Measurements from ENCODE around the gene ARFGEF3. TPM values are rescaled to one million over a fixed set of nuclear protein-coding genes. Genes with fewer than 3 reads are reported as not detected.

The ARFGEF3 gene
- total RNA-seq, 1 experiment from 2014 or later = 0.24 TPM

DNA sequence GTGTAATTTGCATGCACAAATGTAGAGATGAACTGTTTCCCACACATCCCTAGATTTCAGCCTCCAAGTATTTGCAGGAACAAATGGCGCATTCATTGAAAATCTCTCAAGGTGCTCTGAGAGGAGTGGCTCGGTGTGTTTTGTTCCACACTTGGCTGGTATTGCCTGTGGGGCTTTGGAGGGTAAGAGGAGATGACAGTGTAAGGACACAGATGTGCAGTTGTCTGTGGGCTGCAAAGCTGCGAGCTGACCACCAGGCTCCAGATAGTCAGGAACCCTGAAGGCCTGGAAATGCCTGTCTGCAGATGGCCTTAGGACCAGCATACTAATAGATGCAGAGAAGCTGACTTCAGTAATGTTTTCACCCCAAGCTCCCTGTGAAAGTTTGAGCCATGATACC, 114.2 kb downstream of the ARFGEF3 start:
- peak; percentile 6 for DNase-seq (ENCODE audit: low read depth)

DNA sequence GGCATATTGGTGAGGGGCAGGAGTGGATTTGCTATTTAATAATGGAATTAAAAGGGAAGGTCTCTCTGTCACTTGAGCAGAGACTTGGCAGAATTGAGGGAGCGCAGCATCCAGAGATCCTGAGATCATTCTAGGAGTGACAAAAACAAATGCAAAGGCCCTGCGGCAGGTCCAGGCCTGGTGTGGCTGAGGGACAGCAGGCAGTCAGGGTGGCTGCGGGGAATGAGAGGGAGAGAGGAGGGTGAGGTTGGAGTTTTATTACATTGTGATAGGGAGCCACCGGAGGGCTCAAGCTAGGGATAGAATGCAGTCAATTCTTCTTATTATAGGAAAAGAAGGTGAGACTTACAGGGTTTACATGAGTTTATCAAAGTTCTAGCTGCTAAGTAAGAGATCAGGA, 116.1 kb downstream of the ARFGEF3 start:
- DNase-seq (ENCODE audit: low read depth) = no peak

DNA sequence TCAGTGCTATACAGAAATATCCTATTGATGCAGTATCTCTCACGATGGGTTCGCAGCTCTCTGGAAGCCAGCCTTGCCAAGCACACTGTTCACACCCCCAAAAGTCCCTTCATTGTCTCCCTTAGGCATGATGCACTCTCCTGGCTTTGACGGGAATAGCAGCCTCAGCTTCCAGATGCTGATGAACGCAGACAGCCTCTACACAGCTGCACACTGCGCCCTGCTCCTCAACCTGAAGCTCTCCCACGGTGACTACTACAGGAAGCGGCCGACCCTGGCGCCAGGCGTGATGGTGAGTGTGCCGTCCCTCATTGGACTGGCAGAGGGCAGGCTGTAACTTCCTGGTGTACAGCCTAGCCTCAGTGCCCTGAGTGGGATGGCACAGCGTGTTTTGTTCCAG, 116.6 kb downstream of the ARFGEF3 start:
- peak; percentile 39 for DNase-seq (ENCODE audit: low read depth)

DNA sequence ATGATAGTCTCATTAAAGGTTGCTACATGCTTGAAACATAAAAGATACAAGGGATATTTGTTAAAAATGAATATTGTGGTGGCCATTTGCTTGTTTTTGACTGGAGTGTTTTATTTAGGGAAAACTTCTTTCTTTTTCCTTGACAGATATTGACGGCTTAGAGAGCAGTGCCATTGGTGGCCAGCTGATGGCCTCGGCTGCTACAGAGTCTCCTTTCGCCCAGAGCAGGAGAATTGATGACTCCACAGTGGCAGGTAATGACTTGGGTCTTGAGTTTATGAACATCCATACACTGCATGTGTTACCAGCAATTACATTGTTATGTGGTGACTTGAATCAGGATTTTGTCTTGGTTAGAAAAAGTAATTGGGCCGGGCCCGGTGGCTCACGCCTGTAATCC, 124.1 kb downstream of the ARFGEF3 start:
- DNase-seq (ENCODE audit: low read depth) = no peak

DNA sequence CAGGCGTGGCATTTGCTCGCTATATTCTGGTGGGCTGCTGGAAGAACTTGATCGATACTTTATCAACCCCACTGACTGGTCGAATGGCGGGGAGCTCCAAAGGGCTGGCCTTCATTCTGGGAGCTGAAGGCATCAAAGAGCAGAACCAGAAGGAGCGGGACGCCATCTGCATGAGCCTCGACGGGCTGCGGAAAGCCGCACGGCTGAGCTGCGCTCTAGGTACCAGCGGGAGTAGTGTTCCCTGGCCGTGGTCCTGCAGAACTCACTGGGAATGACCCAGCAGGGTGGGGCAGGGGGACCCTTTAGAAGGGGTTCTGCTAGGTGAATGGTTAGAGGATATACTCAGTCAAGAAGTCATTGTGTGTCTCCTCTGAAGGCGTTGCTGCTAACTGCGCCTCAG, 125.0 kb downstream of the ARFGEF3 start:
- no peak for DNase-seq (ENCODE audit: low read depth)

DNA sequence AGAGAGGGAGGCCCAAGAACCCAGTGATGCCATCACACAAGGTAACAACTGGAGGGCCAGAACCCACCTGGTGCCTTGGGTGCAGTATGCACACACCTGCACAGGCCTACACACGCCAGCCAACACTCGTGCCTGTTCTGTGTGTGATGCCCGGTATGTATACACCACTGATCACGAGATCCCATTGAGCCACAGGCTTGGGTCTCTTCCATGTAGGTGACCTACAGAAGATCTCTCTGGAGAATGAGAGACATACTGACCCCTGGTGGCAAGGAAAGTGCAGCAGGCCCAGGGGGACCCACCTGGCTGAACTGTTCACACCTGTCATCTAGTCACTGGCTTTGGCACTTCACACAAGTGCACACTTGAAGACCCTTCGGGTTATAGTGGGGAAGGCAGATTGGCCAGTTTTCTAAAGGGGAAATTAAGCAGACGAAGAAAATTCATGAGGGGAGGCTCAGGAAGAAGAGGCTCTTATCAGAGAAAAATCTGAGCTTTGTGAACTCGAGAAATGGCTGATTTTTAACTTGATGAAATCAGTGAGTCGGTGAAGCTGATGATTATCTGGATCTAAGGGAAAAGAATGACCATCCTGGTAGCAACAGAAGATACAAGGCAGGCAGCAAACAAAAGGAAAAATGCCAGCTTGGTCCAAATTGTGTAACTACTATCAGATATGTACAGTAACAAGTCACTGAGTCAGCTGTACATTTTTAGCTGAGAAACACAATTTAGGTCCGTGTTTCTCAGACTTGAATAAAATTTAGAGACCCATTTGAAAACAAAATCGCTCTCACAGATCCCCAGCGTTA, 125.6 kb downstream of the ARFGEF3 start:
- peak; percentile 24 for DNase-seq (ENCODE audit: low read depth)

DNA sequence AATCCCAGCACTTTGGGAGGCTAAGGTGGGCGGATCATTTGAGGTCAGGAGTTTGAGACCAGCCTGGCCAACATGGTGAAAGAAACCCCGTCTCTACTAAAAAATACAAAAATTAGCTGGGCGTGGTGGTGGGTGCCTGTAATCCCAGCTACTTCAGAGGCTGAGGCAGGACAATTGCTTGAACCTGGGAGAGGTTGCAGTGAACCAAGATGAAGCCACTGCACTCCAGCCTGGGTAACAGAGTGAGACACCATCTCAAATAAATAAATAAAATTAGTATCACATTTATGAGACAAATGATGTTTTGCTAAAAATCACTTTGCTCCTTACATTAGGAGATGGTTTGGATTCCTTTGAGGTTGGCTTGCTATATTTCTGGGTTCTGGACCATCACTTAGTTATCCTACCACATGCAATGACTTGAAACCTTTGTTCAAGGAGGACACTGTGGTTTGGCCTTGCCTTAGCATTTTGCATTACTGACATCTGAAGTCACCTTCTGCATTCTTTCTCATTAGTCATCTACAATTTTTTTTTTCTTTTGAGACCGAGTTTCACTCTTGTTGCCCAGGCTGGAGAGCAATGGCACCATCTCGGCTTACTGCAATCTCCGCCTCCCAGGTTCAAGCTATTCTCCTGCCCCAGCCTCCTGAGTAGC, 126.8 kb downstream of the ARFGEF3 start:
- peak; percentile 83 for DNase-seq (ENCODE audit: low read depth)

DNA sequence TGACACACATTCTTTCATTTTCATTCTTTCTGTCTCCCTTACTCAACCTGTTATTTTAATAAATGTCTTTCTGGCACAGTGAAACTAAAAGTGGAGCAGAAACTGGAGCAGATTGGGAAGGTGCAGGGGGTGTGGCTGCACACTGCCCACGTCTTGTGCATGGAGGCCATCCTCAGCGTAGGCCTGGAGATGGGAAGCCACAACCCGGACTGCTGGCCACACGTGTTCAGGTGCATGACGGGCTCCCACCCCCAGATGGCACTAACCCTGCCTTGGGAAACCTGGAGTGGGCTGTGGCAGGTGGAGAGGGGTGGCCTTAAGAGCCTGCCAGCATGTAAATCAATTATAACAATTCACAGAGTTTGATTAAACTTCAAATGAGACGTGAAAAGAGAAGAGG, 128.0 kb downstream of the ARFGEF3 start:
- no peak for DNase-seq (ENCODE audit: low read depth)

DNA sequence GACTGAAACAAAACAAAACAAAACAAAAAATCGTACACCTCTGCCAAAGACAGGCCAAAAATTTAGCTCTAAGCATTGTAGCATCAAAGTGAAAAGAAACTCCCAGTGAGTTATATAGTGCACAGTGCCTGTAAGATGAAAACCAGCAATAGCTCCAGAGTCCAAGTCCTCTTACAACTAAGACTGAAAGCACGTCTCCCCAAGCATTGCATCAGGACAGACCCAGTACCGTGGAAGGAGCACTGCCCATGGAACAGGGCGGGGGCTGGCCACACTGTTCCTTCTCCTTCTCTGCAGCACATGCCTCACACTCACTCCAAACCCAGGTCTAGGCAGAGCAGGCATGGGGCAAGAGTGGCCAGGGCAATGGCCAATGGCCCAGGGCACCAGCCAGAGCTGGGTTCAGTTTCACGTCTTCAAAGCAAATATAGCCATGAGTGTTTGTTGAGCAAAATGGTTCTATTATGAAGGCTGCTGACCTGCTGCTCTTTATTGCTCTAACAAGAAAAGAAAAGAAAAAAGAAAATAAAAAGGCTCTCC, 128.8 kb downstream of the ARFGEF3 start:
- DNase-seq (ENCODE audit: low read depth) = no peak

DNA sequence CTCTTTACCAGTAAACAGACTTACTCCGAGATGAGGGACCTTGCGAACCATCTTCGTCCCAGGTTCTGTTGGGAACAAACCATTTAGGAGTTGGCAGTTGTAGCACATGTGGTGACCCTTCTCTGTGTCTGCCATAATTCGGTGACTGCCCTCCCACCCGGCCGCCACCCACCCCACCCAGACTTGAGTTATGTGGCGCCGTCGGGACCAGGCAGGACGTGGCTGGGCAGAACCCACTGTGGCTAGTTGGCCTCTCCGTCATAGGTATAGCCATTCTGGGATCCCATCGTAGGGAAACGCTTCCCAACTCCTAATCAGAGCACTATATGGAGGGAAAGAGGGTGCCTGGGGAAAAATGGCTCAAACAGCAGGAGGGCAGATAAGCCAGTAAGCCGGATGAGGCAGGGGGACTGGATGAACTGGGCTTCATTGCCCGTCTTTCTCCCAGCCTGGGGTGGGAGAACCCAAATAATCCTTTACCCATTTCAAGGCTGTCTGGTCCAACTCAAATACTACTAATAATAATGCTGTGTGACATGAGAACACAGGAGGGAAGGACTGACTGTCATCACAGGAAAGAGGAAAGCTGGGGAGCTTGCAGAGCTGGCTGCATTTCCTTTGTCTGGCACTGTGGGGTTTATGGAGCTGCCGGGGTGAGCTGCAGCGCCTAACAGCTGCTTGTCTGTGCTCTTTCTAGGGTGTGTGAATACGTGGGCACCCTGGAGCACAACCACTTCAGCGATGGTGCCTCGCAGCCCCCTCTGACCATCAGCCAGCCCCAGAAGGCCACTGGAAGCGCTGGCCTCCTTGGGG, 129.5 kb downstream of the ARFGEF3 start:
- DNase-seq (ENCODE audit: low read depth) = no peak

DNA sequence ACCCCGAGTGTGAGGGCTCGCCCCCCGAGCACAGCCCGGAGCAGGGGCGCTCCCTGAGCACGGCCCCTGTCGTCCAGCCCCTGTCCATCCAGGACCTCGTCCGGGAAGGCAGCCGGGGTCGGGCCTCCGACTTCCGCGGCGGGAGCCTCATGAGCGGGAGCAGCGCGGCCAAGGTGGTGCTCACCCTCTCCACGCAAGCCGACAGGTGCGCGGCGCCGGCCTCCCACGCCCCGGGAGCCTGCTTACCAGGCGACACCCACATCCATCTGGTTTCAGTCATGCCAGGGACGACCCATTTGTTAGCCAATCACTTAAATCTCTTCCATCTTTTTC, 130.1 kb downstream of the ARFGEF3 start:
- DNase-seq (ENCODE audit: low read depth) = no peak

DNA sequence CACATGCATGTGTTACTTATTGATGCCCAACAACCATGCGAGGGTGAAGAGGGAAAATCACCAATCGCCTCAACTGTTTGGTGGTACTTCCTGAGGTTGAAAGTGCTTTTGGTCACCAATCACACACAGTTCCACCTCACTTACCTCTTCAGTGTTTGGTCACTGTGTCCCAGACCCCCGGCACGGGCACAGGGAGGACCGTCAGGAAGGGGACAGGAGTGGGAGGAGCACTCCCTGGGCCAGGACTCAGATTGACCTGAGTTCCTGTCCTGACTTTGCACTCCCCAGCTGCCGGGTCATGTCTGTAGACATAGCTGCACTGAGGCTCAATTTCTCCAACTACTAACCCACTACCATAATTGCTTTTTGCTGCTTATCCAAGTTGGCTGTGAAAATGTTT, 130.7 kb downstream of the ARFGEF3 start:
- DNase-seq (ENCODE audit: low read depth) = no peak

DNA sequence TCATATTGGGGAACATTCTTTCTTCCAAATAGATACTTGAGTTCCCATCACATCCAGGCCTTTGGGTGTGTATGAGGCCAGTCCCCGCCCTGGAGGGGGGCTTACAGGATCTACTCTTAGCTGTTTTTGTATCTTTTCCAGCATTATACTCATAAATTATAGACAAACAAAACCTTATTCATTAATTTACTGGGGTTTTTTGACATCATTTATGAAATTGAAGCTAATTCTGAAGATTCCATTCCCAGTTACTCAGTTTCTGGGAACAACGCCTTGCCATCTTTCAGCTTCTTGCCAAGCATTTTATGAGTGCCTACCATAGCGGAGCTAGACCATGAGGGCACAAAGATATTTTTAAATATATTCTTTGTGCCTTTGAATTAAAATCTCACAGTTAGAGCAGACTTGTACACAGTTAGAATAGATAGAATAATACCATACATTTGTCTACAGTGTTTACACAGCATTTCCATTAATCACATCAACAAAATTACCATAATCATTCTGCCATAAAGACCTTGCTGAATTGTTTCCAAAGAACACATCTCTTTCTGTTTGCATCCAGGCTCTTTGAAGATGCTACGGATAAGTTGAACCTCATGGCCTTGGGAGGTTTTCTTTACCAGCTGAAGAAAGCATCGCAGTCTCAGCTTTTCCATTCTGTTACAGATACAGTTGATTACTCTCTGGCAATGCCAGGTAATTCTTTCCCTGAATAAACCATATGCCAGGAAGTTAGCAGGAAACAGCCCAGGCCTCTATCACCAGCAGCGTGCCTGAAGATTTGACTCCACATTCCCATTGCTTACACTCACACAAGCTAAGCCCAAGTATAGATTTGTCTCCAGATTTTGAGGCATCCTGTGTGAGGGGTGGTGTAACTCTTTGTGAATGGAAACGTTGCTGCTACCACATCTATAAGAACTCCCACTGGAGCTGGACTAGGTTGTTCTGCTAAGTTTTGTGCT, 132.0 kb downstream of the ARFGEF3 start:
- no peak for DNase-seq (ENCODE audit: low read depth)

DNA sequence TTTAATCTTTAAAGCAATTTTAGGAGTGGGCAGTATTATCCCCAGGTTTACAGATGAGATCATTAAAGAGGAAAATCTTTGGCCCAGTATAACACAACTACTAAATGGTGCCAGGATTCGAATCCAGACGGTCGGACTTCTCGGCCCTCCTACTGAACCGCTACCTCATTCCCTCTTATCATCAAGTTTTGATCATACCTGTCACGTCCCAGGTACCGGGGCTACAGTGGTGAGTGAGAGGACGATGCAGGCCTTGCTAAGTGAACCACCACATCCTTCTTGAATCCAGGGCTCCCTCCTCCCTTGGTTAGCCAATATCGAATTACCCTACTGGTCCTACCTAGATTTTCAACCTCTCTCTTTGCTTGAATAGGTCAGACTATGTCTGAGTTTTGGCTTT, 134.6 kb downstream of the ARFGEF3 start:
- DNase-seq (ENCODE audit: low read depth) = no peak

DNA sequence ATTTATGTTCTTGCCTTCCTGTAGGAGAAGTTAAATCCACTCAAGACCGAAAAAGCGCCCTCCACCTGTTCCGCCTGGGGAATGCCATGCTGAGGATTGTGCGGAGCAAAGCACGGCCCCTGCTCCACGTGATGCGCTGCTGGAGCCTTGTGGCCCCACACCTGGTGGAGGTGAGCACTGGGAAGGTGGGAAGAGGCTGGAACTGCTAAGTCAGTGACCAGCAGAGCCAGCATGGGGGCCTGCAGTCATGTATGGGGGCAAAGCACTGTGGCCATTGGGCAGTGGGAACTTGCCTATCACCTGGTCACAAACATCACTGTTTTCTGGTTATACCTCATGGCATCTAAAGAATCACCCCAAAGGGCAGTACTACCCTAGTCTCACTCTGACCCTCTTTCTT, 135.0 kb downstream of the ARFGEF3 start:
- DNase-seq (ENCODE audit: low read depth) = no peak

DNA sequence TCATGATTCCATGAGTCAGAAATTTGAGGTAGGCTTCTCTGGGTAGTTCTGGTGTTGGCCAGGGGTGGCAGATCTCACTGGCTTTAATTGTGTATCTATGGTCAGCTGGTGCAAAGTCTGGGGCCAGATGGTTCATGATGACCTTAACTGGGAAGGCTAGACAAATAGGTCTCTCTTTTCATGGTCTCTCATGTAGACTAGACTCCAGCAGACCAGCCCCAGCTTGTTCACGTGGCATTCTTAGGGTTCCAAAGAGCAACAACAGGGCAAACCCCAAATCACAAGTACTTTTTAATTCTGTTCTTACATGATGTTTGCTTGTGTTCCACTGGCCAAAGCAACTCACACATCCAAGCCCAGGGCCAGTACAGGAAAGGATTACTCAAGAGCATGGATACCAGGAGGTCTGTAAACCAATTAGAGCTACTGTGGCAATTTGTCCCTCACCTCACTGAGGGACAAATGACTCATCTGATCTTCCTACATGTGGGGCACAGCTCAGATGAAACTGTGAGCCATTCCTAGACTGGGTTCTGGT, 136.1 kb downstream of the ARFGEF3 start:
- peak; percentile 26 for DNase-seq (ENCODE audit: low read depth)

DNA sequence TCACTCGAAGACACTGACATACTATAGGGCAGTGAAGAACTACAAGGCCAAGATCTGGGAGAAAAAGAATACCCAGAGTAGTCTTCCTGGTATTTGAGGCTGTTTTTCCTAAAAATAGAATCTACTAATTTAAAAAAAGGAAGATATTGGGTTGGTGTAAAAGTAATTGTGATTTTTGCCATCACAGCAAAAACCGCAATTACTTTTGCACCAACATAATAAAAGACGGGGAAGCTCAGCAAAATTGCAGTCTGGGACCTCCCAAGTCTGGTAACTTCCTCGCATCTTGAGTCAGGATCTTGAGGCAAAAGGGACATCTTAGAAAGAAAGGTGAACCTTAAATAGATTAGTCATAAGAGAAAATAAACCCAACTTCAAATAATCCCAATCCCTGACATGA, 138.7 kb downstream of the ARFGEF3 start:
- DNase-seq (ENCODE audit: low read depth) = no peak

DNA sequence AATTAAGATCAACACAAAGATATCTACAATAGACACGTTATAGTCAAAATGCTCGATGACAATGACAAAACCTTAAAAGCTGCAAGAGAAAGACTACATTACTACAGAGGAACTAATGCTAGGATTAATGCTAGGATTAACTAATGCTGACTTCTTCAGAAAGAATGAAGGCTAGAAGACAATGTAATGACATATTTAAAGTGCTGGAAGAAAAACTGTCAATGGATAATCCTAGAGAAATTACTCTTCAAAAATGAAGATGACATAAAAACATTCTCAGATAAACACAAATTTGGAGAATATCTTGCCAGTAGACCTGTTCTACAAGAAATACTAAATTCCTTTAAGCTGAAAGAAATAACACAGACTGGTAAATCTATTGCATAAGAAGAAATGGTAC, 140.8 kb downstream of the ARFGEF3 start:
- no peak for DNase-seq (ENCODE audit: low read depth)

DNA sequence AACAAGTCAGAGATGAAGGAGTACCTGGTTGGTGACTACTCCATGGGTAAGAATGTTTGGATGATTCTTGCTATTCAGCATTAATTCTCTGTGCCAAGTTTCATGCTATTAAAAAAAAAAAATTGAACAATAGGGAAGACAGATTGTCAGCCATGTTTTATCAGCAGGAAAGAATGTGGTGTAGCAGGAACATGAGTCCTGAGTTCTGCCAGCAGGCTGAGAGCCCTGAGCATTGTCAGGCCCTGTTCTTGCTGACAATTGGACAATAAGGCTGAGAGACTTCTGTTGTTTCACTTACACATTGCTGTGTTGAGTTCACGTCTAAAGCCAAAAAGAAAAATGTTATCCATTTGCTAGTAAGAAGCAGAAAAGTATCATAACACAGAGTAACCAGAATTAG, 145.6 kb downstream of the ARFGEF3 start:
- DNase-seq (ENCODE audit: low read depth) = no peak

DNA sequence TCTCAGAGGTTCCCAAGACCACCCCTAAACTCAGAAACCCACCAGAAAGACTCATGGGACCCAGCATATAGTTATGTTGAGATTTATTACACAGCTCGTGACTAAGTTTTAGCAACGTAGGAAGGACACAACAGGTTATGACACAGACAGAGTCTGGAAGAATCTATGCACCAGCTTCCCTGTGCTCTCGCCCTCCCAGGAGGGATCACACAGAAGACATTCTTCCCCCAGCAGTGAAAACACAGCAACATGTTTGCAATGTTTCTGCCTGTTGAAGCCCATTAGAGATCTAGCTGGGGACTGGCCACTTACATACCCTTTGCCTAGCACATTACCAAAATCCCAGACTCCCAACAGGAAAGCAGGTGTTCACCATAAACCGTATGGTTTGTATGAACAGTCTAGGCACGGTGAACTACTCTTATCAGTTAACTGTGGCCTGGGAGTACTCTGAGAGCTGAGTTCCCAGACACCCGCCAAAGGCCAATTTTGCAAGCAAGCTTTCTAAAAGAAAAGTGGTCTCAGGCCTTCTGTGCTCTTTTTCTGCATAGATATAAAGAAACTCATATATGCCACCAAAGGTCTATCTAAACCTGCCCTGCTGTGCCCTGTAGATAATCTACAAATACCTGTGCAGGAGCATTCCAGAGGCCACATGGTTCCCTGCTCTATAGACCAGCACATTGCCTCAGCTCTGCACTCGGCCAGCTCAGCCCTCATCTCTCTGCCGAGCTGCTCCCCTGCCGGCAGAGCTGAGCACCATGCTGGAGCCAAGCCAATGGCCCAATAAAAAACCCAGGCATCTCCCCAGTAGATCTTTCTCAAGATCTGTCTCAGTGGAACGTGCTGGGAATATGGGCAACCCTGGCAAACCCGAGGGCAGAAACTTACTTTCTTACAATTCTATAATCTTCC, 146.3 kb downstream of the ARFGEF3 start:
- DNase-seq (ENCODE audit: low read depth) = peak; percentile 31
